HUES64 (cell line): ENCODE results near the gene FSTL1.
A peak's percentile ranks its signal among the peaks of the same experiment; 100 is the strongest.

Experiments
- H3K27ac ChIP-seq: 2 replicates; pipeline ENCODE4 v1.7.0; 2013; ENCODE audit warnings: low read depth, low read length, inconsistent platforms
- H3K27me3 ChIP-seq: 2 replicates; pipeline ENCODE4 v1.6.1; 2013; ENCODE audit warnings: mild to moderate bottlenecking, low read length; ENCODE audit not compliant: insufficient read depth
- H3K36me3 ChIP-seq: 2 replicates; pipeline ENCODE4 v1.6.1; 2013; ENCODE audit warnings: mild to moderate bottlenecking, low read length; ENCODE audit not compliant: insufficient read depth
- H3K4me1 ChIP-seq: 2 replicates; pipeline ENCODE4 v1.6.1; 2013; ENCODE audit warnings: mild to moderate bottlenecking, low read length, moderate library complexity; ENCODE audit not compliant: insufficient read depth
- H3K4me3 ChIP-seq: 2 replicates; pipeline ENCODE4 v1.5.1; 2013; ENCODE audit warnings: mild to moderate bottlenecking, low read length, moderate library complexity
- H3K9ac ChIP-seq: 2 replicates; pipeline ENCODE4 v1.6.1; 2013; ENCODE audit warnings: mild to moderate bottlenecking, low read depth, low read length
- H3K9me3 ChIP-seq: 2 replicates; pipeline ENCODE4 v1.6.1; 2013; ENCODE audit warnings: low read depth, low read length; ENCODE audit not compliant: insufficient read depth
- WGBS: fragments of 150-250, 120-280 bp; methylation state at CpG from one replicate; pipeline ENCODE4 v1.1.7; 2013; ENCODE audit warnings: missing lambda C conversion rate; 5-methylcytosine and 5-hydroxymethylcytosine counted together

The FSTL1 gene

GRCh38 chr3:120481081-120481480 lies 30.3 kb upstream of the FSTL1 start:
- 91% methylated on average over 2 of the region's 2 CpGs for WGBS
- Histone ChIP-seq H3K27me3 (no peaks in the 10 kb centered on the region), H3K4me1 (peaks cover 2% of the 10 kb centered on the region; the same call in 1 of the 2 replicates)

GRCh38 chr3:120477781-120478180 lies 27.0 kb upstream of the FSTL1 start:
- WGBS, result 85% methylated on average over 4 of the region's 4 CpGs
- H3K4me1 ChIP-seq, result peaks cover 19% of the 10 kb centered on the region; the same call in 1 of the 2 replicates

More at GRCh38 chr3:120481081-120481480, 30.3 kb upstream of the FSTL1 start:
- Histone ChIP-seq H3K27ac (no peak overlapping the region), H3K4me3 (no peak overlapping the region), H3K9me3 (no peaks in the 10 kb centered on the region), H3K36me3 (no peaks in the 10 kb centered on the region), H3K9ac (no peak overlapping the region)

GRCh38 chr3:120475722-120476377 lies 25.1 kb upstream of the FSTL1 start:
- no peak overlapping the region for H3K4me3 ChIP-seq
- WGBS, result 69% methylated on average over 6 of the region's 6 CpGs
- H3K27me3 ChIP-seq, result no peaks in the 10 kb centered on the region
- H3K9ac ChIP-seq, result no peak overlapping the region
- peaks cover 25% of the 10 kb centered on the region for H3K4me1 ChIP-seq
- H3K27ac ChIP-seq, result no peak overlapping the region
- 0 out of 2 replicates have a peak, but pooled peaks cover 4% of the 10 kb centered on the region for H3K9me3 ChIP-seq
- H3K36me3 ChIP-seq, result no peaks in the 10 kb centered on the region

More at GRCh38 chr3:120477781-120478180, 27.0 kb upstream of the FSTL1 start:
- Histone ChIP-seq H3K36me3 (no peaks in the 10 kb centered on the region), H3K4me3 (no peak overlapping the region), H3K27ac (no peak overlapping the region), H3K27me3 (no peaks in the 10 kb centered on the region), H3K9me3 (no peaks in the 10 kb centered on the region), H3K9ac (no peak overlapping the region)

GRCh38 chr3:120473896-120474675 lies 23.3 kb upstream of the FSTL1 start:
- no peak overlapping the region for H3K4me3 ChIP-seq
- peaks cover 43% of the 10 kb centered on the region for H3K4me1 ChIP-seq
- H3K27me3 ChIP-seq, result no peaks in the 10 kb centered on the region
- 98% methylated on average over 3 of the region's 3 CpGs for WGBS
- no peaks in the 10 kb centered on the region for H3K36me3 ChIP-seq
- H3K27ac ChIP-seq, result no peak overlapping the region
- 0 out of 2 replicates have a peak, but pooled peaks cover 4% of the 10 kb centered on the region for H3K9me3 ChIP-seq
- H3K9ac ChIP-seq, result no peak overlapping the region

GRCh38 chr3:120473389-120473788 lies 22.6 kb upstream of the FSTL1 start:
- H3K27me3 ChIP-seq, result no peaks in the 10 kb centered on the region
- no peak overlapping the region for H3K4me3 ChIP-seq
- no peaks in the 10 kb centered on the region for H3K36me3 ChIP-seq
- 96% methylated on average over 2 of the region's 2 CpGs for WGBS
- H3K9ac ChIP-seq, result no peak overlapping the region
- no peak overlapping the region for H3K27ac ChIP-seq
- peaks cover 50% of the 10 kb centered on the region for H3K4me1 ChIP-seq
- 0 out of 2 replicates have a peak, but pooled peaks cover 4% of the 10 kb centered on the region for H3K9me3 ChIP-seq

GRCh38 chr3:120472121-120472844 lies 21.5 kb upstream of the FSTL1 start:
- Histone ChIP-seq H3K36me3 (no peaks in the 10 kb centered on the region), H3K4me3 (no peak overlapping the region), H3K9ac (no peak overlapping the region), H3K27me3 (no peaks in the 10 kb centered on the region), H3K4me1 (peaks cover 52% of the 10 kb centered on the region), H3K9me3 (0 out of 2 replicates have a peak, but pooled peaks cover 4% of the 10 kb centered on the region), H3K27ac (no peak overlapping the region)
- WGBS, result 94% methylated on average over 3 of the region's 3 CpGs

GRCh38 chr3:120471643-120472042 lies 20.9 kb upstream of the FSTL1 start:
- Histone ChIP-seq H3K27ac (no peak overlapping the region), H3K36me3 (no peaks in the 10 kb centered on the region), H3K27me3 (no peaks in the 10 kb centered on the region), H3K4me3 (no peak overlapping the region), H3K9ac (no peak overlapping the region), H3K9me3 (0 out of 2 replicates have a peak, but pooled peaks cover 4% of the 10 kb centered on the region), H3K4me1 (peaks cover 52% of the 10 kb centered on the region)
- WGBS, result 84% methylated on average over 3 of the region's 3 CpGs

- Histone ChIP-seq H3K36me3 (no peaks in the 10 kb centered on the region), H3K9ac (peak overlapping the region; percentile 24; the same call in 1 of the 2 replicates), H3K27me3 (no peaks in the 10 kb centered on the region), H3K9me3 (0 out of 2 replicates have a peak, but pooled peaks cover 4% of the 10 kb centered on the region), H3K27ac (peak overlapping the region; percentile 26; the same call in 1 of the 2 replicates), H3K4me3 (no peak overlapping the region), H3K4me1 (peaks cover 48% of the 10 kb centered on the region)
- 68% methylated on average over 2 of the region's 2 CpGs for WGBS
These were observed 20.1 kb upstream of the FSTL1 start for GRCh38 chr3:120470870-120471269.

GRCh38 chr3:120469882-120470301 lies 19.1 kb upstream of the FSTL1 start:
- whole genome bisulfite sequencing, result 78% methylated on average over 4 of the region's 4 CpGs
- Histone ChIP-seq H3K27me3 (no peaks in the 10 kb centered on the region), H3K36me3 (no peaks in the 10 kb centered on the region), H3K9ac (peak overlapping the region; percentile 19; the same call in 1 of the 2 replicates), H3K27ac (peak overlapping the region; percentile 87), H3K4me3 (no peak overlapping the region), H3K4me1 (peaks cover 39% of the 10 kb centered on the region), H3K9me3 (0 out of 2 replicates have a peak, but pooled peaks cover 4% of the 10 kb centered on the region)

GRCh38 chr3:120469440-120469839 lies 18.6 kb upstream of the FSTL1 start:
- H3K4me3 ChIP-seq, result no peak overlapping the region
- peak overlapping the region; percentile 61; the same call in 1 of the 2 replicates for H3K9ac ChIP-seq
- H3K27ac ChIP-seq, result peak overlapping the region; percentile 87
- peaks cover 38% of the 10 kb centered on the region for H3K4me1 ChIP-seq
- WGBS, result 90% methylated on average over 3 of the region's 3 CpGs
- H3K9me3 ChIP-seq, result 0 out of 2 replicates have a peak, but pooled peaks cover 4% of the 10 kb centered on the region
- H3K27me3 ChIP-seq, result no peaks in the 10 kb centered on the region
- H3K36me3 ChIP-seq, result no peaks in the 10 kb centered on the region
